GM21737 (cell line): ENCODE data around the gene IGHMBP2.

Experiments
- ATAC-seq: cut with Tn5 transposase; IDR thresholded peaks from one replicate; pipeline ENCODE4 v1.9.1; 2021; ENCODE audit warnings: mild to moderate bottlenecking, moderate library complexity; ENCODE audit not compliant: unreplicated experiment

IGHMBP2 gene

GRCh38 chr11:68938816-68939582 lies 35.3 kb downstream of the IGHMBP2 start:
- ATAC-seq: no peak

GRCh38 chr11:68939583-68940555 lies 36.2 kb downstream of the IGHMBP2 start:
- no peak for ATAC-seq

- ATAC-seq: no peak
Measured at GRCh38 chr11:68940651-68941323, 37.1 kb downstream of the IGHMBP2 start.

GRCh38 chr11:68941324-68942094 lies 37.8 kb downstream of the IGHMBP2 start:
- no peak for ATAC-seq

- no peak for ATAC-seq
Measured at GRCh38 chr11:68942095-68942620, 38.5 kb downstream of the IGHMBP2 start.

GRCh38 chr11:68942751-68943271 lies 39.1 kb downstream of the IGHMBP2 start:
- no peak for ATAC-seq

GRCh38 chr11:68946416-68947090 lies 42.9 kb downstream of the IGHMBP2 start:
- no peak for ATAC-seq

GRCh38 chr11:68947151-68947550 lies 43.5 kb downstream of the IGHMBP2 start:
- ATAC-seq: no peak

- no peak for ATAC-seq
Measured at GRCh38 chr11:68948496-68948895, 44.8 kb downstream of the IGHMBP2 start.

GRCh38 chr11:68948935-68949334 lies 45.2 kb downstream of the IGHMBP2 start:
- ATAC-seq: no peak

GRCh38 chr11:68950270-68950669 lies 46.6 kb downstream of the IGHMBP2 start:
- no peak for ATAC-seq

- ATAC-seq: no peak
Measured at GRCh38 chr11:68950762-68951161, 47.1 kb downstream of the IGHMBP2 start.

- ATAC-seq: no peak
Measured at GRCh38 chr11:68954836-68955606, 51.3 kb downstream of the IGHMBP2 start.

GRCh38 chr11:68955607-68955958 lies 51.9 kb downstream of the IGHMBP2 start:
- ATAC-seq: no peak

- ATAC-seq: no peak
Measured at GRCh38 chr11:68956142-68956541, 52.5 kb downstream of the IGHMBP2 start.

- no peak for ATAC-seq
Measured at GRCh38 chr11:68956547-68957254, 53.0 kb downstream of the IGHMBP2 start.

- ATAC-seq: no peak
Measured at GRCh38 chr11:68958211-68958610, 54.5 kb downstream of the IGHMBP2 start.
